NCI-H2196 (cell line): ENCODE measurements around the gene KLF12.

Experiments used
- DNase-seq: peaks from one replicate; lab custom pipeline; 2025; ENCODE audit not compliant: unreplicated experiment; lab: John Stamatoyannopoulos, UW

KLF12 gene

GRCh38 chr13:74104661-74105275 is 29.4 kb downstream of the KLF12 start:
- no peak for DNase-seq

GRCh38 chr13:74103970-74104555 is 30.1 kb downstream of the KLF12 start:
- DNase-seq = no peak

DNA sequence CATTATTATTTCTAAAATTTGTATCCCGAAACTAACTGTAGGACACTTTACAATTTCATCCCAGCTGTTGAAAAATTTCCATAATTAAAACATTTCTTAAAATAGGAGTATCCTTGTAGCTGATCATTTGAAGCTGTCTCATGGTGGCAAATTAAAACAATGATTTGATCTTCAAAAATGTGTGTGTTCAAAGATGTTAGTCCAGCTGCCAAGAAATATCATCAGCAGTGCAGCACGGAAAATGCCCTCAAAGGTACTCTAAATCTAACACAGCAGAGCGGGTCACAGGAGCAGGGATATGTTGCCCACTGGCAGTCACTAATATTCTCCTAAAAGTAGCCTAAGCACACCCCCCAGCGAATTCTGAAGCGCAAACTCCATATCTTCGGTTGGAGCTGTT is 31.0 kb downstream of the KLF12 start:
- DNase-seq = no peak

- no peak for DNase-seq
These were observed 31.5 kb downstream of the KLF12 start for GRCh38 chr13:74102691-74103090.

DNA sequence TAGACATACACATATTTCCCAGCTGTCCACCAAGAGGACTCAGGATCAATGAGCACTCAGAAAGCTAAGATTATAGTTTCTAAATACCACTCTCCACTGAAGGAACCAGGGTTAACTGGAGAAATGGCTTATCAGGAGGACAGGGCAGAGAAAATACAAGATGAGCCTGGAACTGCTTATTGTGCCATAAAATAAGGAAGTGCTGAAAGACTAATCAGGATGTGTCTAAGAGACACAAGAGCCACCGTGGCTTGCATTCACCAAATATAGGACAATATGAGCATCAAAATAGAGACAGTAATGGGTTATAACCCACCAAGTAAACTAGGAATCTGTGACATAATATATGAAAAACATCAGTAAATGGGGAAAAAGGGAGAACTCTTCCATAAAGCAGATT is 32.8 kb downstream of the KLF12 start:
- no peak for DNase-seq

- no peak for DNase-seq
These were observed 36.1 kb downstream of the KLF12 start for GRCh38 chr13:74098077-74098476.

DNA sequence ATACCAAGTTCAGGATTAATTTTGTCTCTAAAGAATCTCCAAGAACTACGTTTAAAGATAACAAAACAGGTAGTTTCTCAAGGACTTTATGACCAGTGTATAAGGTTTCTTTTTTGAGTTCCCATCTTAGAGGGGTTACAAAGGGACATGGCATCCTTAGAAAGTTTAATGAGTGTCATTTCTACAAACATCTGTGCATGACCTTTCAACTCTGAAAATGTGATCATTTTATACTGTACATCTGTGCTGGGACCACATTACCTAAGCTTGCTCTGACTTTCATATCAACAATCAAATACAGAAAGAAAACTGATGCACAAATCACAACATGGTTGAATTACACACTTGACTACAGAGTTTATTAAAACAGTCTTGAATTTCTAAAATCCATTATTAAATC is 37.1 kb downstream of the KLF12 start:
- no peak for DNase-seq

DNA sequence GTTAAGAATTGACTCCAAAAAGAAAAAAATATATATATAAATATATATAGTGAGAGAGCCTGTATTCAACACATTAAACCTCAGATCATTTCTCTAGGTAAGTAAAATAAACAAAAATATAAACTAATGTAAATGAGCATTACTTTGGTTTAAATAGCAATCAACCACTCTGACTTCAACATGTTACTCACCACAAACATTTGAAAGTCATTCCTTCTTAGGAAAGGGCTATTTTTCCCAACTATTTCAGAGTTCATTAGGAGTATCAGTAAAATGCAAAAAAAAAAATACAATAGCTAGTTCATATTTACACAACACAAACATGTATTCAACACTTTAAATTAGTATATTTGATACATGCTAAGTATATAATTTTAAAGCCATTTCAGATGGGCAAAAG is 40.5 kb downstream of the KLF12 start:
- DNase-seq = no peak

- DNase-seq = no peak
These were observed 41.5 kb downstream of the KLF12 start for GRCh38 chr13:74092711-74093110.

GRCh38 chr13:74090869-74091605 is 43.2 kb downstream of the KLF12 start:
- DNase-seq = no peak

DNA sequence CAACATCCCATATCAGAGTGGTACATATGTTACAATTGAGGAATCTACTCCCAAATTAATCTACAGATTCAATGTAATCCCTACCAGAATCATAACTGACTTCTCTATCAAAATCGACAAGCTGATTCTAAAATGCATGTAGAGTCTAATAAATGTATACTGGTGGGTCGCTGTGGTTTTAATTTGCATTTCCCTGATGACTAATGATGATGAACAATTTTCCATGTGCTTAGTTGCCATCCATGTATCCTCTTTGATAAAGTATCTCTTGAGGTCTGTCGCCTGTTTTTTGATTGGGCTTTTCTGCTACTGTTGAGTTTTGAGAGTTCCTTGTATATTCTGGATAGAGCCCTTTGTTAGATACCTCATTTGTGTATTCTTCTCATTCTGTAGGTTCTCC is 43.8 kb downstream of the KLF12 start:
- no peak for DNase-seq

- DNase-seq = no peak
These were observed 46.8 kb downstream of the KLF12 start for GRCh38 chr13:74087357-74087756.
